Activated CD8-positive, alpha-beta memory T cell treated with anti-CD3 and anti-CD28 coated beads, Interleukin-2, amount 10 ng/mL, durations not matched to agents 7 days and 5 days (primary cell): ENCODE measurements around the gene PRKX. TPM values are rescaled to one million over a fixed set of nuclear protein-coding genes. Genes with fewer than 3 reads are reported as not detected.

Experiments used
- ATAC-seq: fragments of 150-1000 bp; cut with Tn5 transposase; one replicate; pipeline ENCODE4 v1.10.0; 2021; ENCODE audit warnings: moderate library complexity
- CTCF ChIA-PET: fragments of 350-600 bp; sonication (Branson Sonifier 250); formaldehyde crosslinking; loops from one replicate; lab custom pipeline; 2021; ENCODE audit warnings: antibody characterized with exemption; lab: Charles Lee
- DNase-seq: peaks from one replicate; pipeline ENCODE4 v3.0.0-alpha.2; 2020
- H3K27ac Mint-ChIP-seq: one replicate; pipeline ENCODE4 v1.8.0; 2021; ENCODE audit warnings: mild to moderate bottlenecking, mixed read lengths
- H3K27me3 Mint-ChIP-seq: one replicate; pipeline ENCODE4 v1.8.0; 2021; ENCODE audit warnings: mixed read lengths
- H3K36me3 Mint-ChIP-seq: one replicate; pipeline ENCODE4 v1.8.0; 2021; ENCODE audit warnings: mild to moderate bottlenecking, mixed read lengths
- H3K4me1 Mint-ChIP-seq: one replicate; pipeline ENCODE4 v1.8.0; 2021; ENCODE audit warnings: mixed read lengths
- H3K4me3 Mint-ChIP-seq: one replicate; pipeline ENCODE4 v1.8.0; 2021; ENCODE audit warnings: mild to moderate bottlenecking, moderate library complexity, mixed read lengths
- H3K9me3 Mint-ChIP-seq: one replicate; pipeline ENCODE4 v1.8.0; 2022; ENCODE audit warnings: low read depth, mixed read lengths
- total RNA-seq, 2 experiments: library from RNA; stranded (reverse); gene quantifications; one replicate each; pipeline ENCODE4 v1.2.3, GENCODE V29; 2021

The PRKX gene
- total RNA-seq, 2 experiments from 2014 or later: 76.6 to 83.6 TPM

GRCh38 chrX:3609810-3610209 is 103.6 kb downstream of the PRKX start:
- Mint-ChIP-seq H3K9me3 (no peaks in the 10 kb centered on the region), H3K36me3 (peaks cover 34% of the 10 kb centered on the region), H3K27ac (no peak overlapping the region), H3K4me3 (no peak overlapping the region), H3K4me1 (no peaks in the 10 kb centered on the region), H3K27me3 (no peaks in the 10 kb centered on the region)
- no peak for DNase-seq
- no peak for ATAC-seq
- CTCF ChIA-PET: no interaction called here

GRCh38 chrX:3603026-3603661 is 110.3 kb downstream of the PRKX start:
- H3K4me1 Mint-ChIP-seq: no peaks in the 10 kb centered on the region
- DNase-seq: no peak
- CTCF ChIA-PET: no interaction called here
- H3K4me3 Mint-ChIP-seq: no peak overlapping the region
- H3K27me3 Mint-ChIP-seq: no peaks in the 10 kb centered on the region
- peaks cover 1% of the 10 kb centered on the region for H3K9me3 Mint-ChIP-seq
- H3K27ac Mint-ChIP-seq: no peak overlapping the region
- peaks cover 13% of the 10 kb centered on the region for H3K36me3 Mint-ChIP-seq
- ATAC-seq: no peak

- CTCF ChIA-PET: no interaction called here
- Mint-ChIP-seq H3K27me3 (no peaks in the 10 kb centered on the region), H3K36me3 (peaks cover 14% of the 10 kb centered on the region), H3K27ac (no peak overlapping the region), H3K4me1 (no peaks in the 10 kb centered on the region), H3K4me3 (no peak overlapping the region), H3K9me3 (peaks cover 5% of the 10 kb centered on the region)
- no peak for ATAC-seq
- no peak for DNase-seq
These were observed 113.5 kb downstream of the PRKX start for GRCh38 chrX:3599802-3600430.

- Mint-ChIP-seq H3K4me3 (no peak overlapping the region), H3K27ac (no peak overlapping the region), H3K9me3 (peaks cover 5% of the 10 kb centered on the region), H3K36me3 (peaks cover 14% of the 10 kb centered on the region), H3K4me1 (no peaks in the 10 kb centered on the region), H3K27me3 (no peaks in the 10 kb centered on the region)
- DNase-seq (no peak), ATAC-seq (no peak)
- CTCF ChIA-PET: no interaction called here
These were observed 114.7 kb downstream of the PRKX start for GRCh38 chrX:3598709-3599108.

GRCh38 chrX:3598046-3598605 is 115.3 kb downstream of the PRKX start:
- H3K36me3 Mint-ChIP-seq: peaks cover 14% of the 10 kb centered on the region
- no peak overlapping the region for H3K27ac Mint-ChIP-seq
- H3K4me1 Mint-ChIP-seq: no peaks in the 10 kb centered on the region
- DNase-seq (no peak), ATAC-seq (no peak)
- peaks cover 5% of the 10 kb centered on the region for H3K9me3 Mint-ChIP-seq
- CTCF ChIA-PET: no interaction called here
- H3K4me3 Mint-ChIP-seq: no peak overlapping the region
- H3K27me3 Mint-ChIP-seq: no peaks in the 10 kb centered on the region

- Mint-ChIP-seq H3K4me3 (no peak overlapping the region), H3K4me1 (peaks cover 6% of the 10 kb centered on the region), H3K27ac (no peak overlapping the region), H3K36me3 (peaks cover 2% of the 10 kb centered on the region), H3K27me3 (no peaks in the 10 kb centered on the region), H3K9me3 (no peaks in the 10 kb centered on the region)
- CTCF ChIA-PET: no interaction called here
- ATAC-seq (no peak), DNase-seq (no peak)
These were observed 121.3 kb downstream of the PRKX start for GRCh38 chrX:3592184-3592583.

GRCh38 chrX:3589474-3589873 is 124.0 kb downstream of the PRKX start:
- no peak for DNase-seq
- no peak overlapping the region for H3K4me3 Mint-ChIP-seq
- H3K4me1 Mint-ChIP-seq: peaks cover 11% of the 10 kb centered on the region
- no peaks in the 10 kb centered on the region for H3K9me3 Mint-ChIP-seq
- no peaks in the 10 kb centered on the region for H3K36me3 Mint-ChIP-seq
- CTCF ChIA-PET: no interaction called here
- no peak overlapping the region for H3K27ac Mint-ChIP-seq
- no peaks in the 10 kb centered on the region for H3K27me3 Mint-ChIP-seq
- ATAC-seq: no peak

GRCh38 chrX:3585719-3586118 is 127.7 kb downstream of the PRKX start:
- Mint-ChIP-seq H3K36me3 (no peaks in the 10 kb centered on the region), H3K9me3 (no peaks in the 10 kb centered on the region), H3K27ac (no peak overlapping the region), H3K4me3 (no peak overlapping the region), H3K27me3 (no peaks in the 10 kb centered on the region), H3K4me1 (peaks cover 21% of the 10 kb centered on the region)
- no peak for DNase-seq
- ATAC-seq: no peak
- CTCF ChIA-PET: interaction anchor here (1.1 kb wide), 1 partner anchor 94 kb away, joined by 4 read pairs; no protein-coding TSS in a partner anchor

- Mint-ChIP-seq H3K27me3 (no peaks in the 10 kb centered on the region), H3K36me3 (no peaks in the 10 kb centered on the region), H3K27ac (no peak overlapping the region), H3K4me1 (peaks cover 21% of the 10 kb centered on the region), H3K4me3 (no peak overlapping the region), H3K9me3 (no peaks in the 10 kb centered on the region)
- CTCF ChIA-PET: no interaction called here
- DNase-seq (peak; percentile 39), ATAC-seq (peak; percentile 30)
These were observed 128.9 kb downstream of the PRKX start for GRCh38 chrX:3584415-3584996.

GRCh38 chrX:3582451-3582850 is 131.0 kb downstream of the PRKX start:
- ATAC-seq (no peak), DNase-seq (no peak)
- H3K4me1 Mint-ChIP-seq: peaks cover 16% of the 10 kb centered on the region
- no peak overlapping the region for H3K4me3 Mint-ChIP-seq
- H3K27ac Mint-ChIP-seq: no peak overlapping the region
- H3K27me3 Mint-ChIP-seq: no peaks in the 10 kb centered on the region
- CTCF ChIA-PET: no interaction called here
- H3K36me3 Mint-ChIP-seq: no peaks in the 10 kb centered on the region
- no peaks in the 10 kb centered on the region for H3K9me3 Mint-ChIP-seq

- CTCF ChIA-PET: no interaction called here
- H3K4me3 Mint-ChIP-seq: no peak overlapping the region
- H3K27me3 Mint-ChIP-seq: no peaks in the 10 kb centered on the region
- DNase-seq (no peak), ATAC-seq (no peak)
- H3K9me3 Mint-ChIP-seq: no peaks in the 10 kb centered on the region
- no peak overlapping the region for H3K27ac Mint-ChIP-seq
- no peaks in the 10 kb centered on the region for H3K36me3 Mint-ChIP-seq
- H3K4me1 Mint-ChIP-seq: peaks cover 14% of the 10 kb centered on the region
These were observed 131.8 kb downstream of the PRKX start for GRCh38 chrX:3581609-3582108.

- Mint-ChIP-seq H3K27me3 (no peaks in the 10 kb centered on the region), H3K4me3 (no peak overlapping the region), H3K36me3 (no peaks in the 10 kb centered on the region), H3K27ac (no peak overlapping the region), H3K9me3 (no peaks in the 10 kb centered on the region), H3K4me1 (peaks cover 2% of the 10 kb centered on the region)
- CTCF ChIA-PET: no interaction called here
- ATAC-seq (no peak), DNase-seq (no peak)
These were observed 135.9 kb downstream of the PRKX start for GRCh38 chrX:3577551-3577950.

- peaks cover 2% of the 10 kb centered on the region for H3K4me1 Mint-ChIP-seq
- no peak overlapping the region for H3K27ac Mint-ChIP-seq
- H3K27me3 Mint-ChIP-seq: no peaks in the 10 kb centered on the region
- H3K36me3 Mint-ChIP-seq: no peaks in the 10 kb centered on the region
- CTCF ChIA-PET: no interaction called here
- H3K9me3 Mint-ChIP-seq: no peaks in the 10 kb centered on the region
- ATAC-seq (no peak), DNase-seq (no peak)
- no peak overlapping the region for H3K4me3 Mint-ChIP-seq
These were observed 136.5 kb downstream of the PRKX start for GRCh38 chrX:3576886-3577501.
